AG04449 (cell line): ENCODE measurements around the gene OSBPL9.

Experiments used
- CTCF ChIA-PET: fragments of 350-600 bp; formaldehyde crosslinking; extraction: SDS; loops from one replicate; lab custom pipeline; 2021; ENCODE audit warnings: antibody characterized with exemption; lab: Yijun Ruan, JAX
- POLR2A ChIA-PET: fragments of 400-600, 350-600 bp; formaldehyde crosslinking; extraction: SDS; loops from one replicate; lab custom pipeline; 2020; ENCODE audit warnings: antibody characterized with exemption, inconsistent platforms; lab: Yijun Ruan, JAX
- DNase-seq: peaks from one replicate; pipeline ENCODE4 v3.0.0-alpha.2; 2010; ENCODE audit warnings: low read depth, low spot score
- H3K4me3 ChIP-seq: 2 replicates; pipeline ENCODE4 v1.5.1; 2011; ENCODE audit warnings: low read depth, mild to moderate bottlenecking, control low read depth, low read length
- TF ChIP-seq, protein P1 (sequence below): IDR thresholded peaks from one replicate; pipeline ENCODE4 v1.5.1; 2011; ENCODE audit warnings: mild to moderate bottlenecking, moderate library complexity, low read length, control low read depth, inconsistent platforms; ENCODE audit not compliant: insufficient read depth; ENCODE audit errors: missing control alignments

OSBPL9 gene

DNA sequence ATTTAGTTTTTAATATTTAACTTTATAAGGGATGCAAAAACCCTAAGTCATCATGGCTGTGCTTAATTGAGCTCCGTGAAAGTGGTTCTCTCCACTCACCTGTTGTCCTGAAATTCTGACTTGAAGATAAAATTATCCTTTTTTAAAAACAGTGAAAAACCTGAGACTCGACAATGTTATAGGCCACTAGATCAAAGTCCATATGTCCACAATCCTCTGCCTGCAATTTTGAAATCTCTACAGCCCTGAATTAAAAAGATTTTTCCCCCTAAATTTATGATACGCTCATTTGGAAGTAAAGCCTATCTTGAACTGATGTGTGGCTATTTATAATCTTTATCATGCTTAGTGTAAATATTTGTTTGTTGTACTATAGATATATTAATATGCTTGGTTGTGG is 18.7 kb downstream of the OSBPL9 start:
- ChIA-PET CTCF (interaction anchor here (1.0 kb wide), 1 partner anchor 134 kb away, joined by 4 read pairs; no protein-coding TSS in a partner anchor), POLR2A (no interaction called here)
- DNase-seq, result no peak
- TF ChIP-seq, protein P1, sequence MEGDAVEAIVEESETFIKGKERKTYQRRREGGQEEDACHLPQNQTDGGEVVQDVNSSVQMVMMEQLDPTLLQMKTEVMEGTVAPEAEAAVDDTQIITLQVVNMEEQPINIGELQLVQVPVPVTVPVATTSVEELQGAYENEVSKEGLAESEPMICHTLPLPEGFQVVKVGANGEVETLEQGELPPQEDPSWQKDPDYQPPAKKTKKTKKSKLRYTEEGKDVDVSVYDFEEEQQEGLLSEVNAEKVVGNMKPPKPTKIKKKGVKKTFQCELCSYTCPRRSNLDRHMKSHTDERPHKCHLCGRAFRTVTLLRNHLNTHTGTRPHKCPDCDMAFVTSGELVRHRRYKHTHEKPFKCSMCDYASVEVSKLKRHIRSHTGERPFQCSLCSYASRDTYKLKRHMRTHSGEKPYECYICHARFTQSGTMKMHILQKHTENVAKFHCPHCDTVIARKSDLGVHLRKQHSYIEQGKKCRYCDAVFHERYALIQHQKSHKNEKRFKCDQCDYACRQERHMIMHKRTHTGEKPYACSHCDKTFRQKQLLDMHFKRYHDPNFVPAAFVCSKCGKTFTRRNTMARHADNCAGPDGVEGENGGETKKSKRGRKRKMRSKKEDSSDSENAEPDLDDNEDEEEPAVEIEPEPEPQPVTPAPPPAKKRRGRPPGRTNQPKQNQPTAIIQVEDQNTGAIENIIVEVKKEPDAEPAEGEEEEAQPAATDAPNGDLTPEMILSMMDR, result no peak
- H3K4me3 ChIP-seq, result no peak overlapping the region

- CTCF ChIA-PET, result no interaction called here
- no peak for DNase-seq
- POLR2A ChIA-PET, result no interaction called here
- TF ChIP-seq, protein P1, result no peak
- no peak overlapping the region for H3K4me3 ChIP-seq
Observed at GRCh38 chr1:51636191-51636590, 19.3 kb downstream of the OSBPL9 start.

- DNase-seq, result no peak
- POLR2A ChIA-PET, result no interaction called here
Observed at GRCh38 chr1:51636764-51637522, 20.1 kb downstream of the OSBPL9 start.

GRCh38 chr1:51638350-51638749 is 21.5 kb downstream of the OSBPL9 start:
- TF ChIP-seq, protein P1, result no peak
- POLR2A ChIA-PET, result no interaction called here

More at GRCh38 chr1:51636764-51637522, 20.1 kb downstream of the OSBPL9 start:
- TF ChIP-seq, protein P1, result no peak
- CTCF ChIA-PET, result interaction anchor here (1.0 to 1.2 kb wide), 2 partner anchors 9 to 132 kb away, joined by 4 to 5 read pairs; no protein-coding TSS in a partner anchor
- no peak overlapping the region for H3K4me3 ChIP-seq

DNA sequence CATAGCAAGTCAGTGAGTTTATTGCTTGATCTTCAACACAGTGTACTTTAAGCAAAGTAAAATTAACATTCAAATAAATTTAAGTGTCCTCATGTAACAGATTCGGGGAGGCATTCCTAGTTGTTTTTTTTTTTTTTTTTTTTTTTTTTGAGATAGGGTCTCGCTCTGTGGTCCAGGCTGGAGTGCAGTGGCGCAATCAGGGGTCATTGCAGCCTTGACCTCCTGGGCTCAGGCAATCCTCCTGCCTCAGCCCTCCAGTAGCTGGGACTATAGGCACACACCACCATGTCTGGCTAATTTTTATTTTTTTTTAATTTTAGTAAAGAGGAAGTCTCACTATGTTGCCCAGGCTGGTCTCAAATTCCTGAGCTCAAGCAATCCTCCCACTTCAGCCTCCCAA is 22.8 kb downstream of the OSBPL9 start:
- CTCF ChIA-PET, result no interaction called here

More at GRCh38 chr1:51638350-51638749, 21.5 kb downstream of the OSBPL9 start:
- H3K4me3 ChIP-seq, result no peak overlapping the region
- CTCF ChIA-PET, result no interaction called here
- DNase-seq, result no peak

DNA sequence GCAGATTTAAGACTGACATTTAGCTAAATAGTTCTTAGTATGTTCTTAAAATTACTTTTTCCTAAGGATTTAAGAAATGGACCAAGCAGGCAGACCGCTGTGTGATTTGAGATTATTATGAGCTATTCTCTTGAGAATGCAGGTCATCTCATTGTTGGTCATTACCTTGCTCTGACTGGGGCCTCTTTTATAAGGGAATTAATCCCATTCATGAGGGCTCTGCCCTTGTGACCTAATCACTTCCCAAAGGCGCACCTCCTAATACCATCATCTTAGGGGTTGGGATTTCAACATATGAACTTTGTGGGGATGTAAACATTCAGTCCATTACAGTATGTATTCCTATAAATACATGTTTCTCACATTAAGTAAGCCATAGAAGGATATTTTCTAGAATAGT is 24.2 kb downstream of the OSBPL9 start:
- no peak for DNase-seq
- POLR2A ChIA-PET, result no interaction called here
- H3K4me3 ChIP-seq, result no peak overlapping the region
- TF ChIP-seq, protein P1, result no peak
- CTCF ChIA-PET, result interaction anchor here (0.8 to 4.7 kb wide), 4 partner anchors 13 to 128 kb away, joined by 3 to 23 read pairs (median 3); no protein-coding TSS in a partner anchor

More for the DNA sequence above, 22.8 kb downstream of the OSBPL9 start:
- TF ChIP-seq, protein P1, result no peak
- POLR2A ChIA-PET, result no interaction called here
- H3K4me3 ChIP-seq, result no peak overlapping the region
- DNase-seq, result no peak
